Neutrophil (primary cell): Measurements from ENCODE around the gene LINGO1.

Source experiments
- H3K27ac ChIP-seq: fragments of 200-600 bp; sonication (generic); 2 replicates; pipeline ENCODE4 v1.5.1; 2016; ENCODE audit warnings: mild to moderate bottlenecking, moderate library complexity
- H3K27me3 ChIP-seq: fragments of 200-600 bp; sonication (generic); 2 replicates; pipeline ENCODE4 v1.6.0; 2016; ENCODE audit warnings: mild to moderate bottlenecking
- H3K36me3 ChIP-seq: fragments of 200-600 bp; sonication (generic); 2 replicates; pipeline ENCODE4 v1.5.1; 2017
- H3K4me1 ChIP-seq, 2 experiments: fragments of 200-600 bp in 1 of 2; sonication (generic) in 1 of 2; 1 replicate in 1 of 2; 2 replicates in 1 of 2; pipeline versions ENCODE4 v1.5.1 to v1.6.1; 2013 to 2016; ENCODE audit warnings: low read depth in 1 of 2, low read length in 1 of 2, mild to moderate bottlenecking in 1 of 2, moderate library complexity in 1 of 2; ENCODE audit not compliant: control insufficient read depth in 1 of 2, insufficient read depth in 1 of 2
- H3K4me3 ChIP-seq, 2 experiments: fragments of 200-600 bp in 1 of 2; sonication (generic) in 1 of 2; 1 replicate in 1 of 2; 2 replicates in 1 of 2; pipeline ENCODE4 v1.5.1; 2013 to 2016; ENCODE audit warnings: low read depth in 1 of 2, low read length in 1 of 2, mild to moderate bottlenecking in 1 of 2, moderate library complexity in 1 of 2
- H3K9me3 ChIP-seq: fragments of 200-600 bp; sonication (generic); 2 replicates; pipeline ENCODE4 v1.5.1; 2016
- TF ChIP-seq, protein P1 (sequence below): fragments of 200-600 bp; sonication (generic); IDR thresholded peaks from 2 replicates; pipeline ENCODE4 v1.5.1; 2016; ENCODE audit warnings: antibody characterized with exemption

LINGO1 gene

GRCh38 chr15:77576538-77576937, 56.2 kb downstream of the LINGO1 start:
- Histone ChIP-seq H3K9me3 (no peaks in the 10 kb centered on the region), H3K36me3 (no peaks in the 10 kb centered on the region), H3K4me1 (no peaks in the 10 kb centered on the region), H3K27me3 (peaks cover 3% of the 10 kb centered on the region), H3K27ac (no peak overlapping the region), H3K4me3 (no peak overlapping the region)
- TF ChIP-seq, protein P1, sequence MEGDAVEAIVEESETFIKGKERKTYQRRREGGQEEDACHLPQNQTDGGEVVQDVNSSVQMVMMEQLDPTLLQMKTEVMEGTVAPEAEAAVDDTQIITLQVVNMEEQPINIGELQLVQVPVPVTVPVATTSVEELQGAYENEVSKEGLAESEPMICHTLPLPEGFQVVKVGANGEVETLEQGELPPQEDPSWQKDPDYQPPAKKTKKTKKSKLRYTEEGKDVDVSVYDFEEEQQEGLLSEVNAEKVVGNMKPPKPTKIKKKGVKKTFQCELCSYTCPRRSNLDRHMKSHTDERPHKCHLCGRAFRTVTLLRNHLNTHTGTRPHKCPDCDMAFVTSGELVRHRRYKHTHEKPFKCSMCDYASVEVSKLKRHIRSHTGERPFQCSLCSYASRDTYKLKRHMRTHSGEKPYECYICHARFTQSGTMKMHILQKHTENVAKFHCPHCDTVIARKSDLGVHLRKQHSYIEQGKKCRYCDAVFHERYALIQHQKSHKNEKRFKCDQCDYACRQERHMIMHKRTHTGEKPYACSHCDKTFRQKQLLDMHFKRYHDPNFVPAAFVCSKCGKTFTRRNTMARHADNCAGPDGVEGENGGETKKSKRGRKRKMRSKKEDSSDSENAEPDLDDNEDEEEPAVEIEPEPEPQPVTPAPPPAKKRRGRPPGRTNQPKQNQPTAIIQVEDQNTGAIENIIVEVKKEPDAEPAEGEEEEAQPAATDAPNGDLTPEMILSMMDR: no peak

DNA sequence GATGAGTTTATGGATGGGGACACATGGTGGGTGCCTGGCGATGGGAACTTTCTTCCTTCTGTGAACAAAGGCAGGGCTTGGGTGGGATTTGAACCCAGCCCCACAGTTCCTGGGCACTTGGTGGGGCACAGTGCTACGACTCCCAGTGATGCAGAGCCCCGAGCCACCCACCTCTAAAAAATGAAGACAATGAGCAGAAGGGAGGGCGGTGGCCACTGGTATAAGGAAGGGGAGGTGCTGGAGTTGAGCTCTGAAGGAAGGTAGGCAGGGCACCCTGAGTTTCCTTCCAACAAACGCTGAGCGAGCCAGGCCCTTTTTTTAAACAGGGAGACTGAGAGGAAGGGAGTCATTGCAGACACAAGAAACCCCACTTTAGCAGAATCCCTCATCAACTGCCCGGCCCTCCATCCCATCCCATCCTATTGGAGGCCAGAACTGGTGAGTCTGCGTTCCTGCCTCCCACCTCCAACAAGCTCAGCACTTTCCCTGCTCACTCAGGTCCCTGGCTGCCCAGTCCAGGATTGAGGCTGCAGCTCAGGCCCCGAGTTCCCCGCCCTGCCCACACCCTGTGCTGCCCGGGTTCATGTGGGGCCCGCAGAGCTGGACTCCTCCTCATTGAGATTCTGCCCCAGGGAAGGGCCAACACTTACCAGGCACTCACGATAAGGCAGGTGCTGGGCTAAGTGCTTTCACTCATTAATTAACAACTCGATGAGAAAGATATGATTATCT, 57.3 kb downstream of the LINGO1 start:
- TF ChIP-seq, protein P1: no peak

GRCh38 chr15:77574521-77575202, 58.0 kb downstream of the LINGO1 start:
- TF ChIP-seq, protein P1: no peak
- Histone ChIP-seq H3K27ac (no peak overlapping the region), H3K27me3 (peaks cover 7% of the 10 kb centered on the region), H3K9me3 (no peaks in the 10 kb centered on the region), H3K4me3 (no peak overlapping the region), H3K36me3 (no peaks in the 10 kb centered on the region), H3K4me1 (peaks cover under 1% of the 10 kb centered on the region in 2 experiments)

More for the DNA sequence above, 57.3 kb downstream of the LINGO1 start:
- no peak overlapping the region for H3K4me3 ChIP-seq
- no peaks in the 10 kb centered on the region for H3K9me3 ChIP-seq
- no peaks in the 10 kb centered on the region for H3K36me3 ChIP-seq
- no peak overlapping the region for H3K27ac ChIP-seq
- peaks cover 3% of the 10 kb centered on the region for H3K27me3 ChIP-seq
- H3K4me1 ChIP-seq: no peaks in the 10 kb centered on the region

DNA sequence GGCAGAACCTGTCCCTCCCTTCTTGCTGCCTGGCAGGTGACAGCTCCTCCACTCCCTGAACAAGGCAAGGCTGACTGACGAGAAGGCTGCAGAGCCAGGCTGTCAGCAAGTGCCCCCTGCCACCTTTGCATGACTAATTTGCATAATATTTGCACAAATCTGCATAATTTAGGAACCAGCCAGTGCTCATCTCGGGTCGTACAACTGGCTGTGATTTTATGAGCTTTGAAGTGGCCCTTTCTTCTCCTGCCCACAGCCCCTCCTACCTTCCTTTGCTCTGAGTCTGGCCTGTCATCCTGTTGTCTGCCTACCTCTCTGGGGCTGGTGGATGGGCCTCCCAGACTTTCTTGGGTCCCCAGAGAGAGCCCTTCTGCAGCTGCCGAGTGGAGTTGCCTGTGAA, 58.9 kb downstream of the LINGO1 start:
- TF ChIP-seq, protein P1: no peak
- H3K4me1 ChIP-seq: peaks cover 9% of the 10 kb centered on the region in 2 experiments
- no peaks in the 10 kb centered on the region for H3K36me3 ChIP-seq
- no peaks in the 10 kb centered on the region for H3K9me3 ChIP-seq
- H3K4me3 ChIP-seq: no peak overlapping the region
- no peak overlapping the region for H3K27ac ChIP-seq
- H3K27me3 ChIP-seq: peaks cover 10% of the 10 kb centered on the region

DNA sequence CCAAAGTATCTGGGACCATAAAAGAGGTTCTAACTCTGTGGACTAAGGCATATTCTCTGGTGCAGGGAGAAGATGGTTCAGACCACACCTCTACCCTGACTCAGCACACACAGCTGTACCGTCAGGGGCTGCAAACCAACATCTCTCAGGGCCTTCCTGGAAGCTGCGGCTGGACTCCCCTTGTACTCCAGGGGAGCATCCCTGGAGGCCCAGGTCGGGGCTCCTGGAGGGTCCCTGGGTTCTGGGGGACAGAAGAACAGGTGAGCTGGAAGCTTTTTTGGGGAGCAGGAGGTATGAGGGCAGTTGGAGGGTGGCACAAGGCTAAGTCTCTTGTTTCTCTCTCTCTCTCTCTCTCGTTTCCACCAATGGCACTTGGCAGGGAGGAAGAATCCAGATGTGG, 60.5 kb downstream of the LINGO1 start:
- no peak overlapping the region for H3K4me3 ChIP-seq
- peaks cover 9% of the 10 kb centered on the region in 2 experiments for H3K4me1 ChIP-seq
- no peak overlapping the region for H3K27ac ChIP-seq
- H3K27me3 ChIP-seq: peaks cover 10% of the 10 kb centered on the region
- H3K36me3 ChIP-seq: no peaks in the 10 kb centered on the region
- TF ChIP-seq, protein P1: no peak
- no peaks in the 10 kb centered on the region for H3K9me3 ChIP-seq
